SK-N-SH (cell line): ENCODE data around the gene ZW10. TPM values are rescaled to one million over a fixed set of nuclear protein-coding genes. Genes with fewer than 3 reads are reported as not detected.

ENCODE experiments used
- polyA plus RNA-seq, 3 experiments: library from polyadenylated mRNA; depleted of rRNA; stranded (reverse); fragments of >200 nt; gene quantifications; 2 replicates each; pipeline ENCODE4 v1.2.3, GENCODE V29; 2012
- small RNA-seq, 7 experiments: library from RNA; depleted of rRNA; stranded (forward); fragments of <200 nt; gene quantifications; one replicate each; pipeline ENCODE3, GENCODE V24; 2012

ZW10 gene
- polyA plus RNA-seq, 1 of the 3 experiments (the other 2 are of a cell fraction) = 6.1 TPM

Small RNA genes within 50 kb of the gene (small RNA-seq; reads per million reads assigned to genes)
- 0 reads per million in 7 experiments for gene LRRC37A13P
- 0 reads per million in 7 experiments for gene RPS29P19

Other genes with a start within 250 kb of the ZW10 start
- gene TMPRSS5, start 67.4 kb downstream of the ZW10 start, polyA plus RNA-seq (2012; rRNA removed) = 0.28 and 0.29 TPM in 2 replicates
- not detected in 2 replicates for gene CLDN25, start 6.1 kb upstream of the ZW10 start, polyA plus RNA-seq (2012; rRNA removed)
- 18.3 and 20.0 TPM in 2 replicates for gene USP28, start 101.9 kb upstream of the ZW10 start, polyA plus RNA-seq (2012; rRNA removed)
- gene HTR3B, start 131.1 kb upstream of the ZW10 start, polyA plus RNA-seq (2012; rRNA removed) = not detected in 2 replicates
- not detected in 2 replicates for gene HTR3A, start 201.4 kb upstream of the ZW10 start, polyA plus RNA-seq (2012; rRNA removed)